Fibroblast of lung (primary cell): ENCODE measurements around the gene CRYBG1. TPM values are rescaled to one million over a fixed set of nuclear protein-coding genes. Genes with fewer than 3 reads are reported as not detected.

ENCODE experiments used
- DNase-seq, 2 donors: peaks; one replicate each; pipeline versions ENCODE4 v3.0.0 to v3.0.0-alpha.2; 2010; ENCODE audit warnings: low read depth in 2 of 2
- H2AFZ ChIP-seq: 2 replicates; pipeline ENCODE4 v1.5.1; 2012; ENCODE audit warnings: low read length, control low read depth, inconsistent platforms
- H3K27ac ChIP-seq: 2 replicates; pipeline ENCODE4 v1.5.1; 2011; ENCODE audit warnings: low read length, control low read depth; ENCODE audit not compliant: insufficient read depth
- H3K27me3 ChIP-seq: 2 replicates; pipeline ENCODE4 v1.5.1; 2011; ENCODE audit warnings: mild to moderate bottlenecking, low read length; ENCODE audit not compliant: control insufficient read depth, insufficient read depth
- H3K36me3 ChIP-seq: 2 replicates; pipeline ENCODE4 v1.5.1; 2011; ENCODE audit warnings: low read length; ENCODE audit not compliant: control insufficient read depth, insufficient read depth
- H3K4me1 ChIP-seq: 2 replicates; pipeline ENCODE4 v1.5.1; 2011; ENCODE audit warnings: low read length; ENCODE audit not compliant: control insufficient read depth, insufficient read depth; ENCODE audit errors: extremely low read depth
- H3K4me2 ChIP-seq: 2 replicates; pipeline ENCODE4 v1.5.1; 2011; ENCODE audit warnings: low read length, control low read depth; ENCODE audit not compliant: insufficient read depth; ENCODE audit errors: extremely low read depth
- H3K4me3 ChIP-seq, 4 experiments: fragments of 200-600 bp in 1 of 4; sonication (generic) in 1 of 4; replicated peaks in 1 of 4; 2 replicates each; pipeline ENCODE4 v1.5.1; 2011 to 2016; ENCODE audit warnings: low read length in 4 of 4, low read depth in 3 of 4, mild to moderate bottlenecking in 3 of 4, control low read depth in 2 of 4, inconsistent platforms in 1 of 4, mixed read lengths in 1 of 4; ENCODE audit not compliant: insufficient read depth in 1 of 4; ENCODE audit errors: control extremely low read depth in 1 of 4
- H3K79me2 ChIP-seq: 2 replicates; pipeline ENCODE4 v1.5.1; 2012; ENCODE audit warnings: mild to moderate bottlenecking, low read length, inconsistent platforms; ENCODE audit not compliant: control insufficient read depth, insufficient read depth
- H3K9ac ChIP-seq: 2 replicates; pipeline ENCODE4 v1.5.1; 2011; ENCODE audit warnings: mild to moderate bottlenecking, low read length, control low read depth; ENCODE audit not compliant: insufficient read depth
- H3K9me3 ChIP-seq: 2 replicates; pipeline ENCODE4 v1.5.1; 2012; ENCODE audit warnings: low read depth, low read length; ENCODE audit not compliant: control insufficient read depth, insufficient read depth
- H4K20me1 ChIP-seq: 2 replicates; pipeline ENCODE4 v1.5.1; 2011; ENCODE audit warnings: low read length; ENCODE audit not compliant: control insufficient read depth, insufficient read depth; ENCODE audit errors: extremely low read depth
- CTCF ChIP-seq, 2 donors: IDR thresholded peaks in 1 of 2; conservative IDR thresholded peaks in 1 of 2; 1 replicate in 1 of 2; 2 replicates in 1 of 2; pipeline ENCODE4 v1.5.1; 2011 to 2012; ENCODE audit warnings: low read length in 2 of 2, control low read depth in 1 of 2, inconsistent platforms in 1 of 2, low read depth in 1 of 2, mild to moderate bottlenecking in 1 of 2
- EZH2 ChIP-seq: IDR thresholded peaks from 2 replicates; pipeline ENCODE4 v1.5.1; 2012; ENCODE audit warnings: low read length, control low read depth, mild to moderate bottlenecking; ENCODE audit errors: missing control alignments
- polyA plus RNA-seq, 2 donors: library from polyadenylated mRNA; depleted of rRNA in 1 of 2; stranded (reverse) in 1 of 2; unstranded in 1 of 2; fragments of >200 nt; gene quantifications; 2 replicates each; pipeline ENCODE4 v1.2.1, GENCODE V29; 2011 to 2012; ENCODE audit warnings: missing spikeins in 1 of 2
- total RNA-seq: library from RNA; depleted of rRNA; stranded (reverse); fragments of >200 nt; gene quantifications from 2 replicates; pipeline ENCODE4 v1.2.1, GENCODE V29; 2014

CRYBG1 gene
- total and polyA plus RNA-seq, 2 donors (not counting 1 experiment from before 2014, with no cell fraction given): 4.3 to 10.1 TPM

DNA sequence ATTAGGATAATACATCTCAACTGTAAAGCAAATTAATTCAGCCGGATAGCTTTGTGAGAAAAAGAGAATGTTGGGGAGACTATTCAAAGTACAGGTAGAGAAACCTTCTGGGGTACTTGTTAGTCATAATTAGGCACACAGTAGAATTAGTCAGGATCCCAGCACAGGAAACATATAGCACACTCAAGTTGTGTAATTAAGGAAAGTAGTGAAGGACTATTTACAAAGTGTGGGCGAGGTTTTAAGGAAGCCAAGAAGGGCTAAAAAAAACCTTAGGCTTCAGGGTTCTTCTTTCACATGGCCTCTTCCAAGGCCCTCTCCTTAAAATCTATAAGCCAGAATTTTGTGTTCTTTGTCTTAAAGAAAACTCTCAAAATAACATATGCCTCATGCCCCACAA is 142.0 kb downstream of the CRYBG1 start:
- peaks cover 2% of the 10 kb centered on the region for H3K27me3 ChIP-seq
- H4K20me1 ChIP-seq: no peaks in the 10 kb centered on the region
- no peak overlapping the region for H3K4me2 ChIP-seq
- no peaks in the 10 kb centered on the region for H3K9me3 ChIP-seq
- H3K36me3 ChIP-seq: no peaks in the 10 kb centered on the region
- no peak for DNase-seq
- no peak overlapping the region for H2AFZ ChIP-seq
- TF ChIP-seq EZH2 (no peak), CTCF (conservative IDR thresholded peaks at IDR 0.05 in 1 of 2, IDR thresholded peaks at IDR 0.05 in 1 of 2; ENCODE audit: low read depth in 1 of 2, low read length in 2 of 2) (no peak)
- H3K79me2 ChIP-seq: no peaks in the 10 kb centered on the region
- no peaks in the 10 kb centered on the region for H3K4me1 ChIP-seq
- H3K4me3 ChIP-seq: no peak overlapping the region
- H3K9ac ChIP-seq: no peak overlapping the region
- no peak overlapping the region for H3K27ac ChIP-seq

DNA sequence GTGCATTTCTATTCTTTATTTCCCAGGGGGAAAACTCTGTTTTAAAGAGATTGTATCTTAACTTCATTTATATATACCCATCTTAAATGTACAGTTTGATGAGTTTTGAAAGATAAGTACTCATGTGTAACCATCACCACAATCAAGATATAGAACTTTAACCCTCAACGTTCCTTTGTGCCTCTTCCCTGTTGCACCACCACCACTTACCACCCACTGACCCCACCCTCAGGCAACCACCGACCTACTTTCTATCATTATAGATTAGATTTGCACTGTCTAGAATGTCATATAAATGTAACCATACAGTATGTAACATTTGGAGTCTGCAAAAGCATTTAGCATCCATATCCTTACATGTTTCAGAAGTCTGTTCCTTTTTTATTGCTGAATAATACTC is 147.8 kb downstream of the CRYBG1 start:
- no peaks in the 10 kb centered on the region for H3K9me3 ChIP-seq
- H3K4me1 ChIP-seq: peaks cover 9% of the 10 kb centered on the region
- no peaks in the 10 kb centered on the region for H3K79me2 ChIP-seq
- no peaks in the 10 kb centered on the region for H3K36me3 ChIP-seq
- DNase-seq: no peak
- H3K27me3 ChIP-seq: peaks cover 8% of the 10 kb centered on the region
- H2AFZ ChIP-seq: no peak overlapping the region
- H3K9ac ChIP-seq: no peak overlapping the region
- H3K27ac ChIP-seq: no peak overlapping the region
- TF ChIP-seq CTCF (conservative IDR thresholded peaks at IDR 0.05 in 1 of 2, IDR thresholded peaks at IDR 0.05 in 1 of 2; ENCODE audit: low read depth in 1 of 2, low read length in 2 of 2): no peak
- H4K20me1 ChIP-seq: no peaks in the 10 kb centered on the region
- no peak overlapping the region for H3K4me3 ChIP-seq
- no peak overlapping the region for H3K4me2 ChIP-seq

DNA sequence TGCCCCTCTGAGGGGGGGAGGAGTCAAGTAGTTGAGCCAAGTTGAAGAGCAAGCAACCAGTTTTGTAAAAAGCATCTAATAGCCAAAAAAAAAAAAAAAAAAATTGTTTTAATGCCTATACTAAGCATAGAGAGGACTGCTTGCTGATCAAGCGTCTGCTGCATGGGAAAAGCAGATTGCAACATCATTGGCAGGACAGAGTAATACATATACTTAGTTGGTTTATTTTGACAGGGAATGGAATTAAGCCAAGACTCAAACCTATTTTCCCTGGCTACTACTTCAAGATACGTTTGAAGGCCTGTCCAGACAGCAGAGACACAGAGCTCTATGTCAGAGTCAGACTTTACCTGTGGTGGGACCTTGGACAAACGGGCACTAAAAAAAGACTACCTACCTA is 148.3 kb downstream of the CRYBG1 start:
- Histone ChIP-seq H3K4me1 (peaks cover 10% of the 10 kb centered on the region), H3K27me3 (peaks cover 8% of the 10 kb centered on the region), H3K9me3 (no peaks in the 10 kb centered on the region), H3K27ac (no peak overlapping the region), H3K9ac (no peak overlapping the region), H3K36me3 (no peaks in the 10 kb centered on the region), H3K4me3 (no peak overlapping the region), H3K4me2 (no peak overlapping the region), H3K79me2 (no peaks in the 10 kb centered on the region), H2AFZ (no peak overlapping the region), H4K20me1 (no peaks in the 10 kb centered on the region)
- DNase-seq: peak; percentile 31 to 94
- TF ChIP-seq EZH2 (no peak), CTCF (conservative IDR thresholded peaks at IDR 0.05 in 1 of 2, IDR thresholded peaks at IDR 0.05 in 1 of 2; ENCODE audit: low read depth in 1 of 2, low read length in 2 of 2) (no peak)
